ENCODE results near the gene ATP6V1G3.

Gene ATP6V1G3

DNA sequence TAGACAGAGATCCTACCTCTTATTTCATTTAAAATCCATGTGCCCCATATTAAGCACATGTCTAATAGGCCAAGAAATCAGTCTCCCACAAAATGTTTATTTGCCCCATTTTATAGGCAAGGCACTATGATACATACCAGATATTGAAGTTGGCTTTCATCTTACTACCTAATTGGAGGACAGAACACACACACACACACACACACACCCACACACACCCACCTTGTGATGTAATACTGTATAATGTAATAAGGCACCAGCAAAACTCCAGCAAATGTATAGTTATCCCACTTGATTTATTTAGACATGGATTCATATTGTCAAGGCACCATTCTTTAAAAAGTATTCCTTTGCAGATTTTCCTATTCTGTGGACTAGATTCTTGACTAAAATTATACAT lies 56.8 kb downstream of the ATP6V1G3 start:
- Histone ChIP-seq H3K79me1 (replicated peaks; ENCODE audit: low read length, poor library complexity, severe bottlenecking) (no peaks in the 10 kb centered on the region), H3K27me3 (ENCODE audit: control insufficient read depth in 1 of 2, insufficient read depth in 1 of 2, low read length in 2 of 2) (no peaks in the 10 kb centered on the region), H4K8ac (ENCODE audit: low read length) (no peak overlapping the region), H3K14ac (ENCODE audit: low read length in 2 of 2) (no peak overlapping the region), H3K18ac (ENCODE audit: low read depth in 1 of 2, low read length in 2 of 2) (no peak overlapping the region), H3K4me2 (ENCODE audit: low read length, poor library complexity, severe bottlenecking) (no peak overlapping the region), H2AFZ (ENCODE audit: low read depth, low read length) (no peak overlapping the region), H2BK12ac (ENCODE audit: low read length in 2 of 2) (no peak overlapping the region), H2BK15ac (ENCODE audit: low read depth, poor library complexity, severe bottlenecking) (no peak overlapping the region), H3K9ac (ENCODE audit: low read length) (no peak overlapping the region), H3K36me3 (ENCODE audit: control insufficient read depth in 1 of 2, insufficient read depth in 2 of 2, low read depth in 1 of 2, low read length in 2 of 2) (no peaks in the 10 kb centered on the region), H3K4me3 (ENCODE audit: insufficient read depth in 1 of 2, low read depth in 1 of 2, low read length in 2 of 2) (no peak overlapping the region), H2BK120ac (ENCODE audit: low read depth, low read length) (no peak overlapping the region), H3K23ac (ENCODE audit: low read length in 2 of 2) (no peak overlapping the region), H3K27ac (ENCODE audit: low read length, poor library complexity, severe bottlenecking) (no peak overlapping the region), H4K91ac (ENCODE audit: low read length) (no peak overlapping the region), H2AK5ac (ENCODE audit: low read length, severe bottlenecking) (no peak overlapping the region), H3K9me3 (ENCODE audit: control insufficient read depth, low read length) (peaks cover 3% of the 10 kb centered on the region), H3K4ac (ENCODE audit: low read depth in 1 of 2, low read length in 2 of 2) (no peak overlapping the region), H2BK5ac (ENCODE audit: low read depth, low read length, poor library complexity, severe bottlenecking) (no peak overlapping the region), H3K4me1 (ENCODE audit: control insufficient read depth, insufficient read depth, low read depth, low read length) (no peaks in the 10 kb centered on the region)
- no peak for DNase-seq

GRCh38 chr1:198483006-198483405 lies 57.5 kb downstream of the ATP6V1G3 start:
- no peak overlapping the region for H3K4me2 ChIP-seq (ENCODE audit: low read length, poor library complexity, severe bottlenecking)
- H3K79me1 ChIP-seq (replicated peaks; ENCODE audit: low read length, poor library complexity, severe bottlenecking) = no peaks in the 10 kb centered on the region
- no peak overlapping the region for H3K4ac ChIP-seq (ENCODE audit: low read depth in 1 of 2, low read length in 2 of 2)
- H3K27ac ChIP-seq (ENCODE audit: low read length, poor library complexity, severe bottlenecking) = no peak overlapping the region
- no peak overlapping the region for H2BK5ac ChIP-seq (ENCODE audit: low read depth, low read length, poor library complexity, severe bottlenecking)
- H3K18ac ChIP-seq (ENCODE audit: low read depth in 1 of 2, low read length in 2 of 2) = no peak overlapping the region
- H3K9ac ChIP-seq (ENCODE audit: low read length) = no peak overlapping the region
- no peaks in the 10 kb centered on the region for H3K27me3 ChIP-seq (ENCODE audit: control insufficient read depth in 1 of 2, insufficient read depth in 1 of 2, low read length in 2 of 2)
- H2BK12ac ChIP-seq (ENCODE audit: low read length in 2 of 2) = no peak overlapping the region
- H2AK5ac ChIP-seq (ENCODE audit: low read length, severe bottlenecking) = no peak overlapping the region
- no peak overlapping the region for H4K8ac ChIP-seq (ENCODE audit: low read length)
- H2BK15ac ChIP-seq (ENCODE audit: low read depth, poor library complexity, severe bottlenecking) = no peak overlapping the region
- no peaks in the 10 kb centered on the region for H3K4me1 ChIP-seq (ENCODE audit: control insufficient read depth, insufficient read depth, low read depth, low read length)
- H3K9me3 ChIP-seq (ENCODE audit: control insufficient read depth, low read length) = peaks cover 3% of the 10 kb centered on the region
- no peak overlapping the region for H3K23ac ChIP-seq (ENCODE audit: low read length in 2 of 2)
- no peak overlapping the region for H3K4me3 ChIP-seq (ENCODE audit: insufficient read depth in 1 of 2, low read depth in 1 of 2, low read length in 2 of 2)
- no peaks in the 10 kb centered on the region for H3K36me3 ChIP-seq (ENCODE audit: control insufficient read depth in 1 of 2, insufficient read depth in 2 of 2, low read depth in 1 of 2, low read length in 2 of 2)
- H3K14ac ChIP-seq (ENCODE audit: low read length in 2 of 2) = no peak overlapping the region
- no peak overlapping the region for H4K91ac ChIP-seq (ENCODE audit: low read length)
- WGBS = no CpG with 5 or more reads among the region's 1 CpG
- DNase-seq = no peak
- no peak overlapping the region for H2BK120ac ChIP-seq (ENCODE audit: low read depth, low read length)
- no peak overlapping the region for H2AFZ ChIP-seq (ENCODE audit: low read depth, low read length)

DNA sequence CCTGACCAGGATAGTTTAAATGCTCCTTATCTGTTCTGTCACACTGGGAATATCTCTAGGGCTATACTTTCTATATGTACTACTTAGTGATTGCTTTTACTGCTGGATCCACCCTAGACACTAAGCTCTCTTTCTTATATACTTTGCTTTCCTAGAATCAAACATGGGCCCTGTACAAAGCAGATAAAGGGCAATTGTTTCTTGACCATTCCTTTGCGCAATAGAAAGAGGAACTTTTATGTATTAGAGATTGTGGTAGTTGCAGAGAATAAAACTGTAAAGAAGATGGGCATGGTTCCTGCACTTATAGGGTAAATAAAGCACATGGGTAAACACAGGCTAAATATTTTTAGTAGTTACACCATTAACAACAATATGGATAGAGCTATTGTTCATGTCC lies 58.8 kb downstream of the ATP6V1G3 start:
- WGBS = 100% methylated on average over 1 of the region's 1 CpG
- H3K14ac ChIP-seq (ENCODE audit: low read length in 2 of 2) = no peak overlapping the region
- DNase-seq = no peak
- no peak overlapping the region for H4K8ac ChIP-seq (ENCODE audit: low read length)
- H3K9ac ChIP-seq (ENCODE audit: low read length) = no peak overlapping the region
- H2BK5ac ChIP-seq (ENCODE audit: low read depth, low read length, poor library complexity, severe bottlenecking) = no peak overlapping the region
- H2AFZ ChIP-seq (ENCODE audit: low read depth, low read length) = no peak overlapping the region
- H3K27ac ChIP-seq (ENCODE audit: low read length, poor library complexity, severe bottlenecking) = no peak overlapping the region
- no peaks in the 10 kb centered on the region for H3K79me1 ChIP-seq (replicated peaks; ENCODE audit: low read length, poor library complexity, severe bottlenecking)
- no peak overlapping the region for H4K91ac ChIP-seq (ENCODE audit: low read length)
- H3K36me3 ChIP-seq (ENCODE audit: control insufficient read depth in 1 of 2, insufficient read depth in 2 of 2, low read depth in 1 of 2, low read length in 2 of 2) = no peaks in the 10 kb centered on the region
- no peak overlapping the region for H3K18ac ChIP-seq (ENCODE audit: low read depth in 1 of 2, low read length in 2 of 2)
- peaks cover 3% of the 10 kb centered on the region for H3K9me3 ChIP-seq (ENCODE audit: control insufficient read depth, low read length)
- no peak overlapping the region for H2BK15ac ChIP-seq (ENCODE audit: low read depth, poor library complexity, severe bottlenecking)
- H3K4me3 ChIP-seq (ENCODE audit: insufficient read depth in 1 of 2, low read depth in 1 of 2, low read length in 2 of 2) = no peak overlapping the region
- H3K4ac ChIP-seq (ENCODE audit: low read depth in 1 of 2, low read length in 2 of 2) = no peak overlapping the region
- H3K23ac ChIP-seq (ENCODE audit: low read length in 2 of 2) = no peak overlapping the region
- H3K4me2 ChIP-seq (ENCODE audit: low read length, poor library complexity, severe bottlenecking) = no peak overlapping the region
- no peaks in the 10 kb centered on the region for H3K27me3 ChIP-seq (ENCODE audit: control insufficient read depth in 1 of 2, insufficient read depth in 1 of 2, low read length in 2 of 2)
- H2BK120ac ChIP-seq (ENCODE audit: low read depth, low read length) = no peak overlapping the region
- H3K4me1 ChIP-seq (ENCODE audit: control insufficient read depth, insufficient read depth, low read depth, low read length) = no peaks in the 10 kb centered on the region
- H2AK5ac ChIP-seq (ENCODE audit: low read length, severe bottlenecking) = no peak overlapping the region
- H2BK12ac ChIP-seq (ENCODE audit: low read length in 2 of 2) = no peak overlapping the region

GRCh38 chr1:198480876-198481275 lies 59.6 kb downstream of the ATP6V1G3 start:
- Histone ChIP-seq H3K4me2 (ENCODE audit: low read length, poor library complexity, severe bottlenecking) (no peak overlapping the region), H3K4ac (ENCODE audit: low read depth in 1 of 2, low read length in 2 of 2) (no peak overlapping the region)

More at GRCh38 chr1:198480876-198481275, 59.6 kb downstream of the ATP6V1G3 start:
- no peak overlapping the region for H3K18ac ChIP-seq (ENCODE audit: low read depth in 1 of 2, low read length in 2 of 2)
- no peak overlapping the region for H2BK5ac ChIP-seq (ENCODE audit: low read depth, low read length, poor library complexity, severe bottlenecking)
- no peak overlapping the region for H4K8ac ChIP-seq (ENCODE audit: low read length)
- 63% methylated on average over 2 of the region's 2 CpGs for WGBS
- H4K91ac ChIP-seq (ENCODE audit: low read length) = no peak overlapping the region
- DNase-seq = no peak
- H3K9me3 ChIP-seq (ENCODE audit: control insufficient read depth, low read length) = peaks cover 3% of the 10 kb centered on the region
- H3K27ac ChIP-seq (ENCODE audit: low read length, poor library complexity, severe bottlenecking) = no peak overlapping the region
- H3K9ac ChIP-seq (ENCODE audit: low read length) = no peak overlapping the region
- H3K79me1 ChIP-seq (replicated peaks; ENCODE audit: low read length, poor library complexity, severe bottlenecking) = no peaks in the 10 kb centered on the region
- no peak overlapping the region for H3K4me3 ChIP-seq (ENCODE audit: insufficient read depth in 1 of 2, low read depth in 1 of 2, low read length in 2 of 2)
- H3K36me3 ChIP-seq (ENCODE audit: control insufficient read depth in 1 of 2, insufficient read depth in 2 of 2, low read depth in 1 of 2, low read length in 2 of 2) = no peaks in the 10 kb centered on the region
- no peaks in the 10 kb centered on the region for H3K4me1 ChIP-seq (ENCODE audit: control insufficient read depth, insufficient read depth, low read depth, low read length)
- no peak overlapping the region for H2BK12ac ChIP-seq (ENCODE audit: low read length in 2 of 2)
- H3K14ac ChIP-seq (ENCODE audit: low read length in 2 of 2) = no peak overlapping the region
- H2BK120ac ChIP-seq (ENCODE audit: low read depth, low read length) = no peak overlapping the region
- H2AK5ac ChIP-seq (ENCODE audit: low read length, severe bottlenecking) = no peak overlapping the region
- no peak overlapping the region for H3K23ac ChIP-seq (ENCODE audit: low read length in 2 of 2)
- no peak overlapping the region for H2AFZ ChIP-seq (ENCODE audit: low read depth, low read length)
- H3K27me3 ChIP-seq (ENCODE audit: control insufficient read depth in 1 of 2, insufficient read depth in 1 of 2, low read length in 2 of 2) = no peaks in the 10 kb centered on the region
- H2BK15ac ChIP-seq (ENCODE audit: low read depth, poor library complexity, severe bottlenecking) = no peak overlapping the region

Data from mesenchymal stem cell (in vitro differentiated cells and primary cell).